ENCODE results near the gene GSTM3. TPM values are rescaled to one million over a fixed set of nuclear protein-coding genes. Genes with fewer than 3 reads are reported as not detected.

The GSTM3 gene
- total and polyA plus RNA-seq, 2 of the 13 experiments (the other 11 are each of a cell fraction or from before 2014, with no cell fraction given): 127 to 142 TPM

GRCh38 chr1:109773203-109773899, 32.5 kb upstream of the GSTM3 start (continued):
- TF ChIP-seq ATF6 (CRISPR knock-in tag; conservative IDR thresholded peaks at IDR 0.05) (0 out of 2 replicates have a peak, but pooled peaks have one; percentile 54), CHCHD3 (CRISPR knock-in tag; IDR thresholded peaks at IDR 0.05) (no peak), HNRNPH1 (optimal IDR thresholded peaks at IDR 0.05; ENCODE audit: low read depth, low read length) (no peak), SNAPC2 (CRISPR knock-in tag; IDR thresholded peaks at IDR 0.05) (no peak), SRSF4 (IDR thresholded peaks at IDR 0.05; ENCODE audit: low read depth, low read length, poor library complexity, severe bottlenecking) (no peak), ZNF558 (CRISPR knock-in tag; IDR thresholded peaks at IDR 0.05; ENCODE audit: borderline replicate concordance) (no peak), ZFYVE20 (CRISPR knock-in tag; IDR thresholded peaks at IDR 0.05; ENCODE audit: borderline replicate concordance, low read depth) (no peak), NFYC (CRISPR knock-in tag; IDR thresholded peaks at IDR 0.05) (no peak), CEBPB (IDR thresholded peaks at IDR 0.05; ENCODE audit: borderline replicate concordance, low read depth, low read length) (no peak), ZNF432 (CRISPR knock-in tag; IDR thresholded peaks at IDR 0.05; ENCODE audit: borderline replicate concordance) (no peak), ZBTB42 (CRISPR knock-in tag; IDR thresholded peaks at IDR 0.05) (no peak), ZSCAN29 (CRISPR knock-in tag; conservative IDR thresholded peaks at IDR 0.05) (no peak), ZNF44 (CRISPR knock-in tag; IDR thresholded peaks at IDR 0.05) (no peak)
- TF ChIP-seq, protein P1, sequence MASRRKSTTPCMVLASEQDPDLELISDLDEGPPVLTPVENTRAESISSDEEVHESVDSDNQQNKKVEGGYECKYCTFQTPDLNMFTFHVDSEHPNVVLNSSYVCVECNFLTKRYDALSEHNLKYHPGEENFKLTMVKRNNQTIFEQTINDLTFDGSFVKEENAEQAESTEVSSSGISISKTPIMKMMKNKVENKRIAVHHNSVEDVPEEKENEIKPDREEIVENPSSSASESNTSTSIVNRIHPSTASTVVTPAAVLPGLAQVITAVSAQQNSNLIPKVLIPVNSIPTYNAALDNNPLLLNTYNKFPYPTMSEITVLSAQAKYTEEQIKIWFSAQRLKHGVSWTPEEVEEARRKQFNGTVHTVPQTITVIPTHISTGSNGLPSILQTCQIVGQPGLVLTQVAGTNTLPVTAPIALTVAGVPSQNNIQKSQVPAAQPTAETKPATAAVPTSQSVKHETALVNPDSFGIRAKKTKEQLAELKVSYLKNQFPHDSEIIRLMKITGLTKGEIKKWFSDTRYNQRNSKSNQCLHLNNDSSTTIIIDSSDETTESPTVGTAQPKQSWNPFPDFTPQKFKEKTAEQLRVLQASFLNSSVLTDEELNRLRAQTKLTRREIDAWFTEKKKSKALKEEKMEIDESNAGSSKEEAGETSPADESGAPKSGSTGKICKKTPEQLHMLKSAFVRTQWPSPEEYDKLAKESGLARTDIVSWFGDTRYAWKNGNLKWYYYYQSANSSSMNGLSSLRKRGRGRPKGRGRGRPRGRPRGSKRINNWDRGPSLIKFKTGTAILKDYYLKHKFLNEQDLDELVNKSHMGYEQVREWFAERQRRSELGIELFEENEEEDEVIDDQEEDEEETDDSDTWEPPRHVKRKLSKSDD (CRISPR knock-in tag; IDR thresholded peaks at IDR 0.05; ENCODE audit: low read depth): no peak
- TF ChIP-seq, protein P2, sequence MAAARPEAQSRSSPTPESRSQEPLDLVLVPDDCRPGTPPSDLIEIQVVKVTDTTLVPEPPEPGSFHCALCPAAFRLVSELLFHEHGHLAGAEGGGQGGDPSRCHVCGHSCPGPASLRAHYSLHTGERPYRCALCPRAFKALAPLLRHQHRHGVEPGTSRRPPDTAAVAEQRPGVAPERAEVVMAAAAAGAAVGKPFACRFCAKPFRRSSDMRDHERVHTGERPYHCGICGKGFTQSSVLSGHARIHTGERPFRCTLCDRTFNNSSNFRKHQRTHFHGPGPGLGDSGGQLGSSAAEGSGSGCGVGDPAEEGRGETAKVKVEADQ (CRISPR knock-in tag; IDR thresholded peaks at IDR 0.05; ENCODE audit: borderline replicate concordance): no peak
- TF ChIP-seq, protein P3, sequence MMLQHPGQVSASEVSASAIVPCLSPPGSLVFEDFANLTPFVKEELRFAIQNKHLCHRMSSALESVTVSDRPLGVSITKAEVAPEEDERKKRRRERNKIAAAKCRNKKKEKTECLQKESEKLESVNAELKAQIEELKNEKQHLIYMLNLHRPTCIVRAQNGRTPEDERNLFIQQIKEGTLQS (CRISPR knock-in tag; IDR thresholded peaks at IDR 0.05): no peak
- TF ChIP-seq, protein P4, sequence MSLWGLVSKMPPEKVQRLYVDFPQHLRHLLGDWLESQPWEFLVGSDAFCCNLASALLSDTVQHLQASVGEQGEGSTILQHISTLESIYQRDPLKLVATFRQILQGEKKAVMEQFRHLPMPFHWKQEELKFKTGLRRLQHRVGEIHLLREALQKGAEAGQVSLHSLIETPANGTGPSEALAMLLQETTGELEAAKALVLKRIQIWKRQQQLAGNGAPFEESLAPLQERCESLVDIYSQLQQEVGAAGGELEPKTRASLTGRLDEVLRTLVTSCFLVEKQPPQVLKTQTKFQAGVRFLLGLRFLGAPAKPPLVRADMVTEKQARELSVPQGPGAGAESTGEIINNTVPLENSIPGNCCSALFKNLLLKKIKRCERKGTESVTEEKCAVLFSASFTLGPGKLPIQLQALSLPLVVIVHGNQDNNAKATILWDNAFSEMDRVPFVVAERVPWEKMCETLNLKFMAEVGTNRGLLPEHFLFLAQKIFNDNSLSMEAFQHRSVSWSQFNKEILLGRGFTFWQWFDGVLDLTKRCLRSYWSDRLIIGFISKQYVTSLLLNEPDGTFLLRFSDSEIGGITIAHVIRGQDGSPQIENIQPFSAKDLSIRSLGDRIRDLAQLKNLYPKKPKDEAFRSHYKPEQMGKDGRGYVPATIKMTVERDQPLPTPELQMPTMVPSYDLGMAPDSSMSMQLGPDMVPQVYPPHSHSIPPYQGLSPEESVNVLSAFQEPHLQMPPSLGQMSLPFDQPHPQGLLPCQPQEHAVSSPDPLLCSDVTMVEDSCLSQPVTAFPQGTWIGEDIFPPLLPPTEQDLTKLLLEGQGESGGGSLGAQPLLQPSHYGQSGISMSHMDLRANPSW (CRISPR knock-in tag; IDR thresholded peaks at IDR 0.05; ENCODE audit: borderline replicate concordance): no peak

Data from HepG2 (cell line).